Measurements from ENCODE around the gene WFDC5.

DNA sequence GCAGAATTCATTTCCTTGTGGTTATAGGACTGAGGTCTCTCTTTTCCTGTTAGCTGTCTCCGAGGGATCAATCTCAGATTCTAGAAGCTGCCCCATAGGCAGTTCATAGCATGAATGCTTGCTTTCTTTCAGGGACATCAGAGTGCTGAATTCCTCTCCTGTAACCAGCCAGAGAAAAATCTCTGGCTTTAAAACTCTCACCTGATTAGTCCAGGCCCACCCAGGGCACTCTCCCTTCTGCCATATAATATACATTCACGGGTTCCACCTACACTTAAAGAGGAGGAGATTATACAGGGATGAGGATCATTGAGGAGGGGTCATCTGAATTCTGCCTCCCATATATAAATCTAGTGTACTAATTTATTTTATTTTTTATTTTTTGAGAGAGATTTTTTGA, 11.9 kb downstream of the WFDC5 start:
- TF ChIP-seq POLR2AphosphoS5 (IDR thresholded peaks at IDR 0.05) = no peak
- TF ChIP-seq, protein P1, sequence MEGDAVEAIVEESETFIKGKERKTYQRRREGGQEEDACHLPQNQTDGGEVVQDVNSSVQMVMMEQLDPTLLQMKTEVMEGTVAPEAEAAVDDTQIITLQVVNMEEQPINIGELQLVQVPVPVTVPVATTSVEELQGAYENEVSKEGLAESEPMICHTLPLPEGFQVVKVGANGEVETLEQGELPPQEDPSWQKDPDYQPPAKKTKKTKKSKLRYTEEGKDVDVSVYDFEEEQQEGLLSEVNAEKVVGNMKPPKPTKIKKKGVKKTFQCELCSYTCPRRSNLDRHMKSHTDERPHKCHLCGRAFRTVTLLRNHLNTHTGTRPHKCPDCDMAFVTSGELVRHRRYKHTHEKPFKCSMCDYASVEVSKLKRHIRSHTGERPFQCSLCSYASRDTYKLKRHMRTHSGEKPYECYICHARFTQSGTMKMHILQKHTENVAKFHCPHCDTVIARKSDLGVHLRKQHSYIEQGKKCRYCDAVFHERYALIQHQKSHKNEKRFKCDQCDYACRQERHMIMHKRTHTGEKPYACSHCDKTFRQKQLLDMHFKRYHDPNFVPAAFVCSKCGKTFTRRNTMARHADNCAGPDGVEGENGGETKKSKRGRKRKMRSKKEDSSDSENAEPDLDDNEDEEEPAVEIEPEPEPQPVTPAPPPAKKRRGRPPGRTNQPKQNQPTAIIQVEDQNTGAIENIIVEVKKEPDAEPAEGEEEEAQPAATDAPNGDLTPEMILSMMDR (IDR thresholded peaks at IDR 0.05) = no peak
- TF ChIP-seq EP300 (IDR thresholded peaks at IDR 0.05; ENCODE audit: low read depth) = no peak
